Measurements from ENCODE around the gene NAALADL2.

- TF ChIP-seq POLR2AphosphoS5 (IDR thresholded peaks at IDR 0.05) = no peak
- TF ChIP-seq CTCF (IDR thresholded peaks at IDR 0.05) = no peak
These were observed 146.7 kb downstream of the NAALADL2 start for GRCh38 chr3:175005881-175006280.

Data from upper lobe of left lung (tissue), 4 donors.